GM21528 (cell line): ENCODE data around the gene JADE2.

Experiments used
- ATAC-seq: cut with Tn5 transposase; IDR thresholded peaks from one replicate; pipeline ENCODE4 v1.9.1; 2021; ENCODE audit warnings: mild to moderate bottlenecking, moderate library complexity; ENCODE audit not compliant: unreplicated experiment, low FRiP score

The JADE2 gene

GRCh38 chr5:134610725-134611124 is 85.3 kb downstream of the JADE2 start:
- no peak for ATAC-seq

GRCh38 chr5:134611515-134611914 is 86.0 kb downstream of the JADE2 start:
- ATAC-seq: no peak

GRCh38 chr5:134614450-134615085 is 89.1 kb downstream of the JADE2 start:
- ATAC-seq: no peak

- ATAC-seq: no peak
Observed at GRCh38 chr5:134620634-134621033, 95.2 kb downstream of the JADE2 start.

GRCh38 chr5:134625559-134625958 is 100.1 kb downstream of the JADE2 start:
- ATAC-seq: no peak

- no peak for ATAC-seq
Observed at GRCh38 chr5:134626369-134627014, 101.0 kb downstream of the JADE2 start.
